Astrocyte of the cerebellum (primary cell): Measurements from ENCODE around the gene ZNF611.
"Not testable (repeated sequence)": the region's sequence is repeated elsewhere in the genome, so short reads cannot be mapped to it uniquely, and the experiment has no call there.

Source experiments
- DNase-seq: peaks from one replicate; pipeline ENCODE4 v3.0.0-alpha.2; 2011; ENCODE audit warnings: low read depth
- H3K4me3 ChIP-seq: 2 replicates; pipeline ENCODE4 v1.5.1; 2011; ENCODE audit warnings: mild to moderate bottlenecking, low read depth, low read length, moderate library complexity
- CTCF ChIP-seq: IDR thresholded peaks from 2 replicates; pipeline ENCODE4 v1.5.1; 2012; ENCODE audit warnings: low read length, low read depth, moderate library complexity, mild to moderate bottlenecking; ENCODE audit errors: missing control alignments
- in situ Hi-C: cut with HindIII; loops from 2 replicates; pipeline ENCODE4 v1.10.0; 2017; ENCODE audit warnings: low sequenced_read_pairs

The ZNF611 gene

GRCh38 chr19:52692431-52693008, 42.3 kb downstream of the ZNF611 start:
- TF ChIP-seq CTCF = no peak
- H3K4me3 ChIP-seq = no peak overlapping the region
- in situ Hi-C loops = no loop called here
- no peak for DNase-seq

- in situ Hi-C loops = no loop called here
- no peak for TF ChIP-seq CTCF
- DNase-seq = no peak
- H3K4me3 ChIP-seq = no peak overlapping the region
These were observed 43.1 kb downstream of the ZNF611 start for GRCh38 chr19:52691737-52692136.

DNA sequence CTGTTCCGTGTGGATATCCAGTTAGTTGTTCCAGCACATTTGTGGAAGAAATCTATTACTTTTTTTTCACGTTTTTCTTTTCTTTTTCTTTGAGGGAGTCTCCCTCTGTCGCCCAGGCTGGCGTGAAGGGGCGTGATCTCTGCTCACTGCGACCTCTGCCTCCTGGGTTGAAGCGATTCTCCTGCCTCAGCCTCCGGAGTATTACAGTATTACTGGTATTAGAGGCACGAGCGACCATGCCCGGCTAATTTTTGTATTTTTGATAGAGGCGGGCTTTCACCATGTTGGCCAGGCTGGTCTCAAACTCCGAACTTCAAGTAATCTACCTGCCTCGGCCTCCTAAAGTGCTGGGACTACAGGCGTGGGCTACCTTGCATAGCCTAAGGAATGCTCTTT, 43.6 kb downstream of the ZNF611 start:
- TF ChIP-seq CTCF = no peak
- in situ Hi-C loops = no loop called here
- no peak for DNase-seq
- peak overlapping the region; percentile 50 for H3K4me3 ChIP-seq

DNA sequence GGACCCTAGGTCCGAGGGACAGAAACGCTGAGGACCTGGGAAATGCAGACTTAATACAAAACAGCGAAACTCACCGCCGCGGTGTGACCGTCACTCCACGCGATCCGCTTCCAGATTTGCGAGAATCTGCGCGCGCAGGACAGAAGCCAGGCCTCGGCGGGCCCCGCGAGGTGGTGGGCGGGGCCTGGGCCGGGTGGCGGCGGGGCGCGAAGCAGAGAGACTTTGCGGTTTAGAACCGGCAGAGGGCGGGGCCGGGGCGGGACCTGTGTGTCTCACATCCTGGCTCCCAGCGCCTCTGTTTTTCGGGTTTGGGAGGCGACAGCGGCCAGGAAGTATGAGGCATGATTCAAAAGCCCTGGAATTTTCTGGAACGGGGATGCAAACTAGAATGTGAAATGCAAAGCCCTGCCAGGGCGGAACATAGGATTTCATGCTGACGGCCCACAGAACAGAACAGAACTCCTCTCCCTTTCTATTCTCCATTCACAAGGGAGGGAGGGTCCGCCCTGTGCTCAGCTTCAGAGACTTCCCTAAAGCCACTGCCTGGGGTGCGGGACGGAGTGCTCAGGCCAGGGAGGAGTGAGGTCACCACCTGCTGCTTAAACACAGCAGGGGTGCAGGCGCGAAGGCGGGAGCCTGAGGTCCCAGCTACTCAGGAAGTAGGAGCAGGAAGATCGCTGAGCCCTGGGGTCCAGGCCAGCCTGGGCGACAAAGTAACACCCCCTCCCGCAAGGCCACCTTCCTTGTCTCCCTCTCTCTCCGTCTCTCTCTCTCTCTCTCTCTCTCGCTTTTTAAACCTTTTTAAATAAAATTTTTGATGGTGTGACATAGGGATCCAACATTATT, 44.3 kb downstream of the ZNF611 start:
- no peak for TF ChIP-seq CTCF
- in situ Hi-C loops = no loop called here
- peak; percentile 85 for DNase-seq
- peak overlapping the region; percentile 50 for H3K4me3 ChIP-seq

DNA sequence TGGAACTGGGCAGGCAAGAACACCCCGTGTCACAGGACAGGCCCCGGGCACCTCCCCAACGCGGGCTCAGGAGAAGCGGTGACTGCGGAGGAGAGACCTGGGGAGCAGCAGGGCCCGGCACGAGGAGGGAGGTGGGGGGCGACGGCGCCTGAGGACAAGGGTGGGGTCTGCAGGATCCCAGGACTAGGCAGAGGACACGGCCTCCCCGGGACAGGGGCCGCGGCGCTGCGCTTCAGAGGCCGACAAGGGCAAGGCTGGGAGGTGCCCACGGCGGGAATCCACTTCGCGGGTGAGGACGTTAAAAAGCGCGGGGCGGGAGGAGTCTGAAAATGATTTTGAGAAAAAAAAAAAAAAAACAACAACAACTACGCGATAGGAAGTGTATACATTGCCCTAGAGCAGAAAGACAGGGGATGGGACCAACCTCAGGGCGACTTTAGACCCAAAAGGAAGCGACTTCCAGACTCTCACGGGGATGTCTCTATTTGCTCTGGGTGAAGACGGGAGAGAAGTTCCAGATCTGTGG, 44.9 kb downstream of the ZNF611 start:
- in situ Hi-C loops = no loop called here
- peak overlapping the region; percentile 50 for H3K4me3 ChIP-seq
- TF ChIP-seq CTCF = no peak
- no peak for DNase-seq

DNA sequence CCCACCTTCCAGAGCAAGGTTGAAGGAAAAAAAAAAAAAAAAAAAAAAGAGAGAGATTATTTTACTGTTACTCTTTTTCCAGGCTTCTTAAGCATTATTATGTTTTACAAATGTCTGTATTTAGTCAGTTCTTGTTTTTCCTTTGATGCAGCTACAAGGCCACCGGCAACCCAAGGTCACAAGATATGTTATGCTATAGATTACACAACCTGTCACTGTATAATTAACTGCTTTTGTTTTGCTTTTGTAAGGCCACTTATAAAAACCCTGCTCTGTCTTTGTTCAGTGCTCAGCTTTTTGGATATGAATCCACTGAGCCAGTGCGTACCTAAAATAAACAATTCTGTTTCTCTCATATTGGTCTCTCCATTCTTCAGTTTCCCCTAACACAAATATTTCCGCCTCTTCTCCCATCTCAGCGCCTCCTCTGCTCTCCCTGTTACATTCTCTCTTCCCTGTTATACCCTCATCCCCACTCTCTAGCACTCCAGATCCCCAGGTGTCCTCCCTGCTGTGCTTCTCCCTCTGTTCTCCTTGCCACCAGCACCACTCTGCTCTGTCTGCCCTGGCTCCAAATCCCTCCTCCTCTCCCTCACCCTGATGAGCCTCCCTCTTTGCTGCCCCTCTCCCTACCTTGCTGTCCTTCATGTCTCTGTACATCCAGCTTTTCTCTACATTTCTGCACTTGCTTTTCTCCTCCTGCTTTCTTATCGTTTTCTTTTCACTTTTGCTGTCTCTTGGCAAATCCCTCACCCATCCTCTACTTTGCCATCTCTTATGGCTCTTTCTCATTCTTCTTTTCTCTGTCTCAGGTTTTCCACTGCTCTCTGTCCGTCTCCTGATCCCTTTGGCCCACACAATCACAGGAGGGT, 45.7 kb downstream of the ZNF611 start:
- in situ Hi-C loops, DNase-seq: not testable (repeated sequence)
- peak overlapping the region; percentile 50 for H3K4me3 ChIP-seq
